Choroid plexus epithelial cell (primary cell): Measurements from ENCODE around the gene RIN3.
"Not testable (repeated sequence)": the region's sequence is repeated elsewhere in the genome, so short reads cannot be mapped to it uniquely, and the experiment has no call there.

Source experiments
- DNase-seq: peaks from one replicate; pipeline ENCODE4 v3.0.0-alpha.2; 2010; ENCODE audit warnings: low read depth
- H3K4me3 ChIP-seq: 2 replicates; pipeline ENCODE4 v1.5.1; 2011; ENCODE audit warnings: low read depth, mild to moderate bottlenecking, control low read depth, low read length, moderate library complexity
- TF ChIP-seq, protein P1 (sequence below): conservative IDR thresholded peaks from 2 replicates; pipeline ENCODE4 v1.5.1; 2011; ENCODE audit warnings: low read depth, mild to moderate bottlenecking, control low read depth, inconsistent platforms, low read length, moderate library complexity

The RIN3 gene

GRCh38 chr14:92635031-92635430 is 121.5 kb downstream of the RIN3 start:
- TF ChIP-seq, protein P1, sequence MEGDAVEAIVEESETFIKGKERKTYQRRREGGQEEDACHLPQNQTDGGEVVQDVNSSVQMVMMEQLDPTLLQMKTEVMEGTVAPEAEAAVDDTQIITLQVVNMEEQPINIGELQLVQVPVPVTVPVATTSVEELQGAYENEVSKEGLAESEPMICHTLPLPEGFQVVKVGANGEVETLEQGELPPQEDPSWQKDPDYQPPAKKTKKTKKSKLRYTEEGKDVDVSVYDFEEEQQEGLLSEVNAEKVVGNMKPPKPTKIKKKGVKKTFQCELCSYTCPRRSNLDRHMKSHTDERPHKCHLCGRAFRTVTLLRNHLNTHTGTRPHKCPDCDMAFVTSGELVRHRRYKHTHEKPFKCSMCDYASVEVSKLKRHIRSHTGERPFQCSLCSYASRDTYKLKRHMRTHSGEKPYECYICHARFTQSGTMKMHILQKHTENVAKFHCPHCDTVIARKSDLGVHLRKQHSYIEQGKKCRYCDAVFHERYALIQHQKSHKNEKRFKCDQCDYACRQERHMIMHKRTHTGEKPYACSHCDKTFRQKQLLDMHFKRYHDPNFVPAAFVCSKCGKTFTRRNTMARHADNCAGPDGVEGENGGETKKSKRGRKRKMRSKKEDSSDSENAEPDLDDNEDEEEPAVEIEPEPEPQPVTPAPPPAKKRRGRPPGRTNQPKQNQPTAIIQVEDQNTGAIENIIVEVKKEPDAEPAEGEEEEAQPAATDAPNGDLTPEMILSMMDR = no peak
- H3K4me3 ChIP-seq = no peak overlapping the region
- DNase-seq = no peak

DNA sequence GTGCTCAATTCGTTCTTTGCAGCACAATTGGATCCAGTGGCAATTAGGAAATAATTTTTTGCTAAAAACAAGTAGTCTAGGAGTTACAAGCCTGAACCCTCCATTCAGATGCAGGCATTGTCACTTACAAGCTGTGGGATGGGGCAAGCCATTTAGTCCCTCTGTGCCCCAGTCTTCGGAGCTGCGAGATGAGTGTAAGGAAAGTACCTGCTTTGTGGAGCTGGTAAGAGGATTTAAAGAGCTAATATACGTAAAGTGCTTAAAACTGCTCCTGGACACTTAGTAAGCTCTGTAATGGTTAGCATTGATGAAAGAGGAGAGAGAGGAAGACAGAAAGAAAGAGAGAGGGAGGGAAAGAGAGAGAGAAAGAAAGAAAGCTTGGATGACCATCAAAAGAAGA is 122.3 kb downstream of the RIN3 start:
- no peak for DNase-seq
- TF ChIP-seq, protein P1 = no peak
- no peak overlapping the region for H3K4me3 ChIP-seq

DNA sequence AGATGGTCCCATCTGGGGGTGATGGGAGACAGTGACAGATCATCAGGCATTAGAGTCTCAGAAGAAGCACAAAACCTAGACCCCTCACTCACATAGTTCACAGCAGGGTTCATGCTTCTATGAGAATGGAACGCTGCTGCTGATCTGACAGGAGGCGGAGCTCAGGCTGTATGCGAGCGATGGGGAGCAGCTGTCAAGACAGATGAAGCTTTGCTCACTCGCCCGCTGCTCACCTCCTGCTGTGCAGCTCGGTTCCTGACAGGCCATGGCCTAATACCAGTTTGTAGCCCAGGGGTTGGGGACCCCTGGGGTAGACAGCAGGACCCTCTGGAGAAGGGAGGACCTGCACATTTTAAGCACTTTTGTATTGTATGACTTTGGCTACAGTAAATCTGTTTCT is 123.6 kb downstream of the RIN3 start:
- TF ChIP-seq, protein P1 = no peak
- DNase-seq = peak; percentile 81
- no peak overlapping the region for H3K4me3 ChIP-seq

GRCh38 chr14:92637864-92638263 is 124.3 kb downstream of the RIN3 start:
- TF ChIP-seq, protein P1 = no peak
- DNase-seq = no peak
- no peak overlapping the region for H3K4me3 ChIP-seq

DNA sequence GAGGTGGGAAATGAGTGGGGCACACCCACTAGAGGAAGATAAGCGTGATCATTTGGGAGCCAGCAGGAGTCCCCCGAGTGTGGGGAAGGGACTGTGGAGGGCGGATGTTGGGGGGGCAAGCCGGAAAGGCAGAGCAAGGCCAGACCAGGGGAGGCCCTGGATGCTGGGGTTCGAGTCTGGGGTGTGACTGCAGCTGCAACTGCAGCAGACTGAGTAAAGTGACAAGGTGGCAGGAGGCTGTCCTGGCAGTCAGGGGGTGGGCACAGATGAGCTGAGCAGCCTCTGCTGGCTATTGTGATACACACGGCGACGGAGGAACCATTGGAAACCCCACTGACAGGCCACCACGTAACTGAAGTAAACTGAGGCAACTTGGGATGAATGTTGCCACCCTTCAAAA is 124.7 kb downstream of the RIN3 start:
- TF ChIP-seq, protein P1 = no peak

GRCh38 chr14:92638904-92639303 is 125.3 kb downstream of the RIN3 start:
- H3K4me3 ChIP-seq = no peak overlapping the region
- no peak for DNase-seq
- TF ChIP-seq, protein P1 = no peak

More for the DNA sequence above, 124.7 kb downstream of the RIN3 start:
- no peak overlapping the region for H3K4me3 ChIP-seq
- no peak for DNase-seq

GRCh38 chr14:92639472-92640117 is 126.0 kb downstream of the RIN3 start:
- H3K4me3 ChIP-seq, DNase-seq: not testable (repeated sequence)
